ENCODE data around the gene CD81.

CD81 gene

DNA sequence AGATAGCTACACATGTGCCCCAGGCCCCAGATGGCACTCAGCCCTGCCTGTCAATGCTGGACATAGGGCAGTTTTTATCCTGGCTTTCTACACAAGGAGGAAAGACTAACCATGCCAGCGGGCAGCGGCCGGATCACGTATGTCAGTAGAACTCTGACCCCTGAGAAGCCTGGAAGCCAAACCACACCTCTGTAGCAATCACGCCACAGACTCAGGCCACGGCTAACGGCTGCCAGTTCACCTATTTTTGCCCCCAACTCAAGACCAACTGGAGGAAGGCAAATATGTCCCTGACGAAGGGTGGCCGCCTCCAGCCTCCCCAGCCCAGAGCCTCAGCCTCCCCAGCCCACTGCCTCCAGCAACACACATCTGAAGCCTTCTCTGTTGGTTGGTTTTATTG, 7.2 kb upstream of the CD81 start (continued):
- TF ChIP-seq CSRNP3 (CRISPR knock-in tag; IDR thresholded peaks at IDR 0.05) (no peak), GLIS3 (CRISPR knock-in tag; IDR thresholded peaks at IDR 0.05) (no peak), ZNF70 (CRISPR knock-in tag; IDR thresholded peaks at IDR 0.05) (no peak), POU6F1 (CRISPR knock-in tag; IDR thresholded peaks at IDR 0.05; ENCODE audit: borderline replicate concordance, low read depth) (no peak), CSDC2 (CRISPR knock-in tag; IDR thresholded peaks at IDR 0.05) (no peak)

DNA sequence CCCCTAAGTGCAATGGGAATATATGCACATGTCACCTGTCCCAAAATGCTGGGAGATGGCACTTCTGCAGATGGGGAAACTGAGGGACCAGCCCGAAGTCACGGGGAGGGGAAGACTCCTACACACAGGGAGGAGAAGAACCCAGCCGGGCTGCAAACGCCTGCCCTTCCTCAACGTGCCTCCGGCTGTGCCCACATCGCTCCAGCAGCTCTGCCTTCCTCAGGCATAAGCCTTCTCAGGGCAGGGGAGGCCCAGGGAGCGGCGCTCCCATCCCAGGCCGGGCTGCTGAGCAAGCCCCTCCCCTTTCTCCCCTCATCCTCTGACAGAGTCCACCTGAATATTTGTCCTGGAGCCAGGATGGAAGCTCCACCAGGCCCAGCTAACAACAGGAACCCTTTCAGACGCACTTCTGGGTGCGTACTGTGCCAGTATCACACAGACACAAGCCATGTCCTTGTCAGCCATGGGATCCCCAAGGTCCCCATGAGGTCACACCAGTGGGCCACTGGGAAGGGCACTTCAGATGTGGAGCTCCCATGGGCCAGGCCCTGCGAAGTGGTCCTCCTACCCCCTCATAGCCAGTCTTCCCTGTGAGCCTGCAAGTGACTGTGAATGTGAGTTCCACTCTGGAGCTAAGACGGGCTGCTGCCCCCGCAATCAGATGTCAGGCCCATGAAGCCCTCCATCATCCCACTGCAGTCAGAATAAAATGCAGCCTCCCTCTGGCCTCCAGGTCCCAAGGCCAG, 2.5 kb upstream of the CD81 start:
- TF ChIP-seq OSR1 (CRISPR knock-in tag; IDR thresholded peaks at IDR 0.05) (no peak), ZNF8 (CRISPR knock-in tag; IDR thresholded peaks at IDR 0.05) (no peak), ISL1 (CRISPR knock-in tag; IDR thresholded peaks at IDR 0.05) (no peak), PPARA (CRISPR knock-in tag; IDR thresholded peaks at IDR 0.05; ENCODE audit: borderline replicate concordance) (no peak), RARB (CRISPR knock-in tag; IDR thresholded peaks at IDR 0.05) (no peak), BACH2 (CRISPR knock-in tag; IDR thresholded peaks at IDR 0.05; ENCODE audit: borderline replicate concordance) (no peak), ZNF565 (CRISPR knock-in tag; conservative IDR thresholded peaks at IDR 0.05; ENCODE audit: low read depth) (no peak), ZFP3 (CRISPR knock-in tag; IDR thresholded peaks at IDR 0.05) (no peak), CSRNP3 (CRISPR knock-in tag; IDR thresholded peaks at IDR 0.05) (no peak)
- no peak for ATAC-seq

- no peak for ATAC-seq
- TF ChIP-seq ZFP30 (CRISPR knock-in tag; IDR thresholded peaks at IDR 0.05) (no peak), PATZ1 (CRISPR knock-in tag; IDR thresholded peaks at IDR 0.05; ENCODE audit: borderline replicate concordance) (no peak), RARB (CRISPR knock-in tag; IDR thresholded peaks at IDR 0.05) (no peak), ESRRG (CRISPR knock-in tag; IDR thresholded peaks at IDR 0.05) (no peak), CSRNP3 (CRISPR knock-in tag; IDR thresholded peaks at IDR 0.05) (no peak), POU6F1 (CRISPR knock-in tag; IDR thresholded peaks at IDR 0.05; ENCODE audit: borderline replicate concordance, low read depth) (no peak)
- TF ChIP-seq, protein P1, sequence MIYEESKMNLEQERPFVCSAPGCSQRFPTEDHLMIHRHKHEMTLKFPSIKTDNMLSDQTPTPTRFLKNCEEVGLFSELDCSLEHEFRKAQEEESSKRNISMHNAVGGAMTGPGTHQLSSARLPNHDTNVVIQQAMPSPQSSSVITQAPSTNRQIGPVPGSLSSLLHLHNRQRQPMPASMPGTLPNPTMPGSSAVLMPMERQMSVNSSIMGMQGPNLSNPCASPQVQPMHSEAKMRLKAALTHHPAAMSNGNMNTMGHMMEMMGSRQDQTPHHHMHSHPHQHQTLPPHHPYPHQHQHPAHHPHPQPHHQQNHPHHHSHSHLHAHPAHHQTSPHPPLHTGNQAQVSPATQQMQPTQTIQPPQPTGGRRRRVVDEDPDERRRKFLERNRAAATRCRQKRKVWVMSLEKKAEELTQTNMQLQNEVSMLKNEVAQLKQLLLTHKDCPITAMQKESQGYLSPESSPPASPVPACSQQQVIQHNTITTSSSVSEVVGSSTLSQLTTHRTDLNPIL (CRISPR knock-in tag; IDR thresholded peaks at IDR 0.05; ENCODE audit: low read depth) = no peak
These were observed 1.7 kb upstream of the CD81 start for GRCh38 chr11:2375341-2375853.
